GM12892 (cell line): ENCODE measurements around the gene ASCC2. TPM values are rescaled to one million over a fixed set of nuclear protein-coding genes. Genes with fewer than 3 reads are reported as not detected.

Experiments used
- DNase-seq: peaks from one replicate; pipeline ENCODE4 v3.0.0; 2011; ENCODE audit not compliant: insufficient read length
- FAIRE-seq: peaks from 2 replicates; lab custom pipeline; 2011; peaks lifted over from hg19 to GRCh38; lab: Jason Lieb, UNC
- POLR2A ChIP-seq: IDR thresholded peaks from 2 replicates; pipeline ENCODE4 v1.6.1; 2011; ENCODE audit warnings: low read depth, low read length, control low read depth
- POLR2AphosphoS5 ChIP-seq: IDR thresholded peaks from 2 replicates; pipeline ENCODE4 v1.6.1; 2011; ENCODE audit warnings: low read depth, low read length, control low read depth
- TAF1 ChIP-seq: IDR thresholded peaks from 2 replicates; pipeline ENCODE4 v1.6.1; 2011; ENCODE audit warnings: low read depth, mild to moderate bottlenecking, control low read depth, low read length, borderline replicate concordance
- polyA plus RNA-seq: library from polyadenylated mRNA; unstranded; fragments of >200 nt; gene quantifications from one replicate; pipeline ENCODE4 v1.2.1, GENCODE V29; 2012; ENCODE audit warnings: missing spikeins, inconsistent platforms; ENCODE audit not compliant: missing spikeins

Gene ASCC2
- polyA plus RNA-seq, result 32.0 TPM

DNA sequence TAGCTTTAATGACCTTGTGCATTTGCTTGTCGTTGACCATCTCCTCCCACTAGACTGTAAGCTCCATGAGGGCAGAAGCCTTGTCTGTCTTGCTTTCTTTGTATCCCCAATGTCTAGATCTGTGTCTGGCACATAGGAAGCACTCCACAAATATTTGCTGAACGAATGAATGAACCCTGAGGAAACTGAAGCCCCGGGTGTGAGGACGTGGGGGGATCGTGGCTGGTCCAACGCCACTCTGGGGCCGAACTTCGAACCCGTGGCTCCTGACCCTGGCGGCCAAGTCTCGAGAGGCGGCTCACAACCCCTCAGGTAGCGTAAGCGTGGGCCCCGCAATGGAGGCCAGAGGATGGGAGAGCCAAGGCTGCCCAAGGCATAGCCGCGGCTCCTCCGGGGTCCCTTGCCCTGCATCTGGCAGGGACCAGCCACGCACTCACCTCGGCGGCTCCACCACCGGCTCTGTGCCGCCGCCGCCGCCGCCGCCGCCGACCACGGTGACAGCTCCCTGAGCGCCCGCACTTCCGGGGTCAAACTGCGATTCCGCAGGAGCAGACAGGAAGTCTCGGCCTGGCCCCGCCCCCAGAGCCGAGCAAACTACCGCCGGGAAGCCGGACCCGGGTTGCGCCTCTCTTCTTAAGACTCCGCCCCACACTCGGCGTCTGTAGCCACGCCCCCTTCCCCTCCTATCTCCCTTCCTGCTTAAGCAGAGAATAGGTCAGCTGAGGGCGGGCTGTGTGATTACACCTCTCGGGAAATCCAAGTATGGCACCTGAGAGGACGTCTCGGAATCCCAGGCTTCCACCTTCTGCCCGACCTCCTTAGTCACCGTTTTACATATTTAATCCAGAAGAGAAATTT, at the start of gene ASCC2:
TSS of gene ASCC2 (minus strand) at position 534 of the 858 bp plus-strand sequence. CDS start 5,949 bp downstream, outside the sequence.
- FAIRE-seq, result peak; percentile 95
- peak; percentile 69; the same call in 1 of the 2 replicates for TF ChIP-seq POLR2AphosphoS5
- TF ChIP-seq TAF1, result peak; percentile 71; the same call in 1 of the 2 replicates
- TF ChIP-seq POLR2A, result peak; percentile 79

GRCh38 chr22:29887358-29887757, 49.3 kb upstream of the ASCC2 start:
- DNase-seq (no peak), FAIRE-seq (no peak)
- TF ChIP-seq POLR2AphosphoS5 (no peak), POLR2A (no peak), TAF1 (no peak)

More for the DNA sequence above, at the start of gene ASCC2:
- DNase-seq, result peak; percentile 90

- DNase-seq (no peak), FAIRE-seq (no peak)
- TF ChIP-seq POLR2AphosphoS5 (no peak), POLR2A (no peak), TAF1 (no peak)
These were observed 48.5 kb upstream of the ASCC2 start for GRCh38 chr22:29886596-29886995.

- FAIRE-seq (no peak), DNase-seq (no peak)
- TF ChIP-seq POLR2A, result no peak
- TF ChIP-seq POLR2AphosphoS5, result no peak
- no peak for TF ChIP-seq TAF1
These were observed 47.5 kb upstream of the ASCC2 start for GRCh38 chr22:29885610-29886009.

DNA sequence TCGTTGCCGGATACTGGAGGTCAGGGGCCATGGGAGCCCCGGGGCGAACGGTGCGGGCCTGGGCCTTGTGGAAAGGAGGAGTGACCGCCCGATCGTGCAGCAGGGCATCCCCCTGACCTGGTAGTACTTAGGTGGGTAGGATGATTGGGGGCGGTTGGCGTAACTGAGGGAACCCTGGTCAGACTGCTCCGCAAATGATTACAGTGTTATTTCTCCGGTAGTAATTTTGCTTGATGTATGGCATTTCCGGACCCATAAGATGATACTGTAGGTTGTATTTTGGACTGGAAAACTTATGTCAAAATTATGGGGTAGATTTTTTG, 45.7 kb upstream of the ASCC2 start:
- DNase-seq, result no peak
- no peak for TF ChIP-seq POLR2A
- TF ChIP-seq TAF1, result no peak
- no peak for TF ChIP-seq POLR2AphosphoS5
- FAIRE-seq, result peak; percentile 5

DNA sequence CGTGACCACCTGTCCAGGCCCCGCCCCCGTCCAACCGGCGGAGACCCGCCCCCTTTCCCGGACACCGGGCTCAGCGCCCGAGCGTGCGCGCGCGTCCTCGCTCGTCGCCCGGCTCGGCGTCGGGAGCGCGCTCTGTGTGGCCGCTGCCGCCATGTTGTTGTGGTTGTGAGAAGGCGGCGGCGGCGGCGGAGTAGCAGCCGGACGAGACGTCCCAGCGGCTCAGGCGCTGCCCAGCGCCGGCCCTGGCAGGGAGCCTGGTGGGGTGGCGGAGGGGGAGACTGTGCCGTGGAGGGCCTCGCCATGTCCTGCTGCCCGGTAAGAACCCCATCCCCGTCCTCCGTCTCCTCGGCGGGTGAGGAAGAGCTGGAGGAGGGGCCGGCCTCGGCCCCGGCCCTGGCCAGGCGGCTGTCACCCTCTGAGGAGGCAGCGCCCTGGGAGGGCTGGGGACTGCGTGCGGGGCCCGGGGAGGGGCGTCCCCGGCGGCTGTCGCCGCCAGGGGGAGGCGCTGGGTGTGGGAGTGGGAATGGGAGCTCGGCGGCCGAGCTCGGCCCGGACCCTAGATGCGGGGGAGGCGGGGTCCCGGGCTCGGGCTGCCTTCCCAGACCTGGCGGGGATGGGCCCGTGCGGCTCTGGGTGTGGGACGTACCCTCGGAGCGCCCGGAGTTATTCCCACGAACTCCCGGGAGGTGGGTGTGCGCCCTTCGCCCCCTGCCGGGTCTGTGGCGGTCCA, 45.1 kb upstream of the ASCC2 start, which contains the start of gene MTMR3:
TSS of gene MTMR3 (plus strand) at position 130 of the 730 bp plus-strand sequence. CDS start 87,886 bp downstream, outside the sequence.
- FAIRE-seq (peak; percentile 97), DNase-seq (peak; percentile 70)
- TF ChIP-seq TAF1, result 0 out of 2 replicates have a peak, but pooled peaks have one; percentile 25
- peak; percentile 65 for TF ChIP-seq POLR2A
- peak; percentile 45; the same call in 1 of the 2 replicates for TF ChIP-seq POLR2AphosphoS5

DNA sequence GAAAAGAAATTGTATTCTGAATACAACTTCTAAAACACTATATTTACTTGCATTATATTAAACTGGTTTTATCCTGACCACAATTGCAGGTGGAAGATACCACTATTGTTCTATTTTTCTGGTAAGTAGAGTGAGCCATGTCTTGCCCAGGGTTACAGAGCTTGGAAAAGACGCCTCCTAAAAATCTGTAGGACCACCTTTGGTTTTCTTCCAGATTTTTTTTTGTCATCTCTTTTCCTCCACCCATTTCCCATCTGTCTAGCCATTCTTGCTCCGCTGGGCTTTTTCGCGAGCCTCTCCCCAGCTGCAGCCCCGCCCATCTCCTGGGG, 44.6 kb upstream of the ASCC2 start:
- DNase-seq (no peak), FAIRE-seq (no peak)
- TF ChIP-seq POLR2AphosphoS5 (no peak), TAF1 (no peak), POLR2A (no peak)

DNA sequence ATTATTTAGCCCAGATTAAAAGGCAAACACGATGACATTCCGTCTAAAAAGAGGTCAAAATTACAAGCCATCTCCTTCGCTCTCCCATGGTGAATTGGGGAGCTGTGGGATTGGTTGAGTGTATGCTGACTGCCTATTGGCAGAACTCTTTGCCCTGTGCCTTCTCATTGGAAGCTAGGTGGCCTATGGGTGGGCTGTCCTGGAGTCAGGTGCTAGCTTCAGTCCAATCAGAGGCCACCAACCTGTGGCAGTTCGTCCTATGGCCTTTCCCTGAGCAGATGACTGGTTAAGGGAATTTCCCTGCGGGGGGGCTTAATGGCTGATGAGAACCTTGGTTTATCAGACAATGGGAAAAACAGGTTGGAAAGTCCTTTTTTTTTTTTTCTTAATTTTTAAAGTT, 41.7 kb upstream of the ASCC2 start:
- TF ChIP-seq TAF1 (no peak), POLR2A (no peak), POLR2AphosphoS5 (no peak)
- FAIRE-seq, result no peak
- DNase-seq, result no peak

- FAIRE-seq, result no peak
- no peak for TF ChIP-seq TAF1
- no peak for TF ChIP-seq POLR2AphosphoS5
- no peak for TF ChIP-seq POLR2A
- DNase-seq, result no peak
These were observed 39.5 kb upstream of the ASCC2 start for GRCh38 chr22:29877620-29878019.

DNA sequence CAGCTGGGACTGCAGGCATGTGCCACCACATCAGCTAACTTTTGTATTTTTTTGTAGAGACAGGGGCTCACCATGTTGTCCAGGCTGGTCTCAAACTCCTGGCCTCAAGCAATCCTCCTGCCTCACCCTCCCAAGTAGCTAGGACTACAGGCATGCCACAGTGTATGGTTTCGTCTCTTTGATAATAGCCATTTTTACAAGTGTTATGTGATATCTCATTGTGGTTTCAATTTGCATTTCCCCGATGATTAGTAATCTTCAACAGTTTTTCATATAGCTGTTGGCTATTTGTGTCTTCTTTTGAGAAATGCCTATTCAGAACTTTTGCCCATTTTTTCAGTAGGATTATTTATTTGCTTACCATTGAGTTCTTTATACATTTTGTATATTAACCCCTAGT, 35.9 kb upstream of the ASCC2 start:
- no peak for DNase-seq
- TF ChIP-seq POLR2A, result no peak
- TF ChIP-seq POLR2AphosphoS5, result no peak
- no peak for TF ChIP-seq TAF1
- no peak for FAIRE-seq

DNA sequence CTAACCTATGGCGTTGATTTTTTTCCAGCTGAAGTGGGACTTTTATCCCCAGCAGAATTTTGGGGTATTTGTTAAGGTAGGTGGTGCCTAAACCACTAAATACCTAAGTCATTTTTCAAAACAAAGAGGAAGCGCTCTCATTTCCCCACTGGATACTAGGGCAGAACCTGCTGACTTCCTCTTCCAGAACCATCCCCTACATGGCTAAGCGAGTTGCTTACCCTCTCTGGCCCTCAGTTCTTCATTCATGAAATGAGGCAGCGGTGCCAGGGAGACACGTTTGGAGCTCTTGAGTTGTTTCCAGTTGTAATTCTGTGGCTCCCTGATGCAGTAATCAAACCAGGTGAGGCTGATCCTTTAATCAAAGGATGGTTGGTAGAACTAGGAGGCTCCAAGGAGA, 34.9 kb upstream of the ASCC2 start:
- TF ChIP-seq POLR2A (no peak), POLR2AphosphoS5 (no peak), TAF1 (no peak)
- DNase-seq (no peak), FAIRE-seq (no peak)

DNA sequence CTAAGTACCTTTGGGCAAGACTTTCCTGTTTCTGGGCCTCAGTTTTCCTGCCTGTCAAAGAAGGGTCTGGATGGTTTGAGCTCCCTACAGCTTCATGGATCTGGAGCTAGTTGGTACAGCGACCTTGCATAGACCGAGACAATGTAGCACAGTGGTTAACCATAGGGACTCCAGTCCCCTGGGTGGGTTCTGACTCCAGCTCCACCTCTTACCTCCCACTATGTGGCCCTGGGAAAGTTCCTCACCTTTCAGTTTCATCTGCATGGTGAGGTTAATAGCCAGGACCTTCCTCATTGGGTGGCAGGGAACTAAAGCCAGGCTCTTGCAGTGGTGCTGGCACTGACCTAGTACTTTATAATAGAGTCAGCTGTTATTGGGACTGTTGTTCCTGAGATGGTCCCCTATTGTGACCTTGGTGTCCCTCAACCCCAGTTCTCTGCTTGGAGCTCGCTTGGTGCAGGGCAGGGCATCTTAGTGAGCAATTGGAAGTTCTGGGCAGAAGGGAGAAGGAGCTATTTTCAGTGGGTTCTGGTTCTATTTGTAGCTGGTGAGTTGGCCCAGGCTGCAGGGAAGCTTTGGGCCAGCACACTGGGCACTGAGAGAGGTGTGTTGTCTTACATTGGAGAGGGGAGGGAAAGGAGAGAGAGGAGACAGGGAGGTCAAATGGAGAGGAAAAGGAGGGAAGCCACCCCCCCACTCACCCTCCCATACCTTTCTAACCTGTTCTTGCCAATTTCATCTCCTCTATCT, 34.2 kb upstream of the ASCC2 start:
- FAIRE-seq (no peak), DNase-seq (no peak)
- TF ChIP-seq TAF1 (no peak), POLR2AphosphoS5 (no peak), POLR2A (no peak)
